Measurements from ENCODE around the gene FBXO11.

DNA sequence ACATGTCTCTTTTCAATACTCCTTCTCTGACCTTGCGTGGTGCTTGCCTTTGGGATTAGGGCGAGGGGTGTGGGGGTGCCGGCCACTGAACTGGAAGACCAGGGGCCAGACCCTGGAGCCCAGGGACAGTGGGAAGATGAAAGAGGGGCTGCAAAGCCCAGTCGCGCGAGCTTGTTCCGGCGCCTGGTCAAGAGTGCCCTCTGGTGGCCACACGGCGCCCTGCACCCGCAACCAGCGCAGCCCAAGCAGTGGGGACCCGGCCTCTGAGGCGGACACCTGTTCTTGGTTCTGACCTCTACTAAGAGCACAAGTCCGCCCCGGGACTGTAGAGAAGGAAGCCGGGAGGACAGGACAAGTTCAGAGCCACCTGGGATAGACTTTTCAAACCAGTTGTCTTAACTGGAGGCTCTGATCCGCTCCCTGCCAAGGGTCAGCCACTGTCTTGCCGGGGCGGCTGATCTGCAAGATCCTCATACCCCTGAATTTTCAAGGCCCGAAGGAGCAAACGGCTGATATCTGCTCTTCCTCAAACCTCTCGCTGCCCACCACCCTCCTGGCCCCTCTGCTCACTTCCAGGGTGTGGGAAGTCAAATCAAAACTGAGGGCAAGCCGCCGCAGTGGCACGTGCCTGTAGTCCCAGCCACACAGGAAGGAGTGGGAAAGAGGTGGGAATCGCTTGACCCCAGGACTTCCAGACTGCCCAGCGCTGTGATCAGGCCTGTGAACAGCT, 138.3 kb downstream of the FBXO11 start:
- TF ChIP-seq CTCF (IDR thresholded peaks at IDR 0.05; ENCODE audit: low read length) (peak; percentile 97), EZH2phosphoT487 (IDR thresholded peaks at IDR 0.05; ENCODE audit: low read length) (no peak), EZH2 (optimal IDR thresholded peaks at IDR 0.05; ENCODE audit: low read depth, low read length) (no peak)
